Left ventricle myocardium inferior (tissue), 1 donor: ENCODE data around the gene FOXD1. TPM values are rescaled to one million over a fixed set of nuclear protein-coding genes. Genes with fewer than 3 reads are reported as not detected.

Source experiments
- DNase-seq: peaks from one replicate; pipeline ENCODE4 v3.0.0-alpha.2; 2020
- H3K27ac ChIP-seq: fragments of 200-600 bp; replicated peaks from 2 replicates; pipeline ENCODE4 v1.8.0; 2021
- H3K27me3 ChIP-seq: fragments of 200-600 bp; 2 replicates; pipeline ENCODE4 v1.8.0; 2021; ENCODE audit warnings: low read depth
- H3K36me3 ChIP-seq: fragments of 200-600 bp; 2 replicates; pipeline ENCODE4 v1.8.0; 2021
- H3K4me1 ChIP-seq: fragments of 200-600 bp; 2 replicates; pipeline ENCODE4 v1.8.0; 2021
- H3K4me3 ChIP-seq: fragments of 200-600 bp; 2 replicates; pipeline ENCODE4 v1.8.0; 2021; ENCODE audit warnings: mild to moderate bottlenecking, moderate library complexity
- H3K9me3 ChIP-seq: fragments of 200-600 bp; replicated peaks from 2 replicates; pipeline ENCODE4 v1.8.0; 2021
- intact Hi-C: fragments of 100-400 bp; cut with micrococcal nuclease; formaldehyde crosslinking; loops from one replicate; pipeline ENCODE4 v1.11.0; 2022
- total RNA-seq: library from RNA; stranded (reverse); fragmentation: NEBNext Ultra II Directional; extraction: Animal tissue kit (Norgen Biotek cat#: 25700); gene quantifications from one replicate; pipeline ENCODE4 v1.2.1, GENCODE V29; 2021
- TF ChIP-seq, protein P1 (sequence below): fragments of 200-600 bp; IDR thresholded peaks from 2 replicates; pipeline ENCODE4 v1.8.0; 2021; ENCODE audit warnings: antibody characterized with exemption, mild to moderate bottlenecking, borderline replicate concordance
- donor health status: DM: no; HTN: yes; CAD: no; lungs with severe emphysema.

FOXD1 gene
- total RNA-seq, 1 donor from 2014 or later = 0.19 TPM

DNA sequence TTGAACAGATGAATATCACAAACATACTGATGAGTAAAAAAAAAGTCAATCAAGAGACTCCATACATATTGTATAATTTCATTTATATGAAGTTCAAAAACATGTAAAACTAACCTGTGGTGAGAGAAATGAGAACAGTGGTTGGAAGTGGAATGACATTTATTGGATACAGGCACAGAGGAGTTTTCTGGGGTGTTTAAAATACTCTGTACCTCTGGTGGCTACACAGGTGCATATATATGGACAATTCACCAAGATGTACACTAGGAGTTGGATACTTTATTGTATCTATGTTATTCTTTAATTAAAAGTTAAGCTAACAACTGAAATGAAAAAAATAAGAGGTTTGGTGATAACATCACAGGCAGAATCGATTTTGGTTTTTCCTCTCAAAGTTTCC is 14.1 kb downstream of the FOXD1 start:
- Histone ChIP-seq H3K9me3 (no peaks in the 10 kb centered on the region), H3K27me3 (peaks cover 99% of the 10 kb centered on the region), H3K36me3 (no peaks in the 10 kb centered on the region), H3K27ac (no peak overlapping the region), H3K4me3 (no peak overlapping the region), H3K4me1 (peaks cover 15% of the 10 kb centered on the region)
- intact Hi-C loops = no loop called here
- DNase-seq = no peak
- TF ChIP-seq, protein P1, sequence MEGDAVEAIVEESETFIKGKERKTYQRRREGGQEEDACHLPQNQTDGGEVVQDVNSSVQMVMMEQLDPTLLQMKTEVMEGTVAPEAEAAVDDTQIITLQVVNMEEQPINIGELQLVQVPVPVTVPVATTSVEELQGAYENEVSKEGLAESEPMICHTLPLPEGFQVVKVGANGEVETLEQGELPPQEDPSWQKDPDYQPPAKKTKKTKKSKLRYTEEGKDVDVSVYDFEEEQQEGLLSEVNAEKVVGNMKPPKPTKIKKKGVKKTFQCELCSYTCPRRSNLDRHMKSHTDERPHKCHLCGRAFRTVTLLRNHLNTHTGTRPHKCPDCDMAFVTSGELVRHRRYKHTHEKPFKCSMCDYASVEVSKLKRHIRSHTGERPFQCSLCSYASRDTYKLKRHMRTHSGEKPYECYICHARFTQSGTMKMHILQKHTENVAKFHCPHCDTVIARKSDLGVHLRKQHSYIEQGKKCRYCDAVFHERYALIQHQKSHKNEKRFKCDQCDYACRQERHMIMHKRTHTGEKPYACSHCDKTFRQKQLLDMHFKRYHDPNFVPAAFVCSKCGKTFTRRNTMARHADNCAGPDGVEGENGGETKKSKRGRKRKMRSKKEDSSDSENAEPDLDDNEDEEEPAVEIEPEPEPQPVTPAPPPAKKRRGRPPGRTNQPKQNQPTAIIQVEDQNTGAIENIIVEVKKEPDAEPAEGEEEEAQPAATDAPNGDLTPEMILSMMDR = no peak

DNA sequence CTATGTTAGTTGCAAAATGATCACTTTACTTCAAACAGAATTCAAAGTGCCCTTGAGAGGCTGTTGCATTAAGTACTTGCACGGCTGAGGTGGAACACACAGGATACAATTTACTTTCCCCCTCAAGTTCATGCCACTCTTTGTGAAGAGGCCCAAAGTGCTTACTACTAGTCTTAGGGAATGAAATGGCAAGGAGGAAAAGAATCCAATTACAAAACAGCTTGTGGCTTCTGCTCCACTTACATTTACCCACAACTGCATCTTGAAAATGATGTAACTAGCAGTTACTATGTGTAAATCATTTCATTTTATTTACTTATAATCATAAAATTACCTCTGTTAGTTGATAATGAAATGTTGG is 14.6 kb downstream of the FOXD1 start:
- Histone ChIP-seq H3K9me3 (no peaks in the 10 kb centered on the region), H3K27me3 (peaks cover 99% of the 10 kb centered on the region), H3K4me3 (no peak overlapping the region), H3K36me3 (no peaks in the 10 kb centered on the region), H3K4me1 (peaks cover 15% of the 10 kb centered on the region), H3K27ac (no peak overlapping the region)
- DNase-seq = no peak
- TF ChIP-seq, protein P1 = no peak
- intact Hi-C loops = no loop called here

DNA sequence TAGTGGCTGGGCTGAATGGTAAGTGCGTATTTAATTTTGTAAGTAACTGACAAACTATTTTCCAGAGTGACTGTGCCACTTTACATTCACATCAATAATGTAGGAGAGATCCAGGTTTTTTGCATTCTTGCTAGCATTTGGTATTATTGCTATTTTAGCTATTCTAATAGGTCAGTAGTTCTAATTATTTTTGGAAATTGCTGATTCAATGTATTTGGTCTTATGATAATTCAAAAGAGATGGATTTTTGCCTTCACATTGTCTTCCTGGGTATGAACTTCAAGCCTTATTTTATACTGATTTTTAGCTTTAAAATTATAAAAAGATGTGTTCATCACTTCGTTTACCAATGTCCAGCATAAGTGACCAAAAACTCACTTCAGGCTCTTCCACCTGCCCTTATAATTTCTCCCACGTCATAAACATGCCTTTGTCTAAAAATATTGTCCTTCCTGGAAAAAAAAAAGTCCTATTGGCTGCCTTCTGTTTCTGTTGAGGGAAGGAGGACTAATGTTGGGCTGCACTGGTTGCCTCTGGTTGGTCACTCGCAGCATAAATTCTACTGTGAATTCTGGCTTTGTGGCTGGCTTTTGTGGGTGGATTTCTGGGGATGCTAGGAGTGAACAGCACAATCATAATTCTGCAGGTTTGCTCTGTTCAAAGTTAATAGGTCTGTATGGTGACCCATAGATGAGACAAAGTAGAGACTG is 15.2 kb downstream of the FOXD1 start:
- intact Hi-C loops = no loop called here
- H3K4me1 ChIP-seq = peaks cover 15% of the 10 kb centered on the region
- no peaks in the 10 kb centered on the region for H3K36me3 ChIP-seq
- no peaks in the 10 kb centered on the region for H3K9me3 ChIP-seq
- H3K4me3 ChIP-seq = no peak overlapping the region
- TF ChIP-seq, protein P1 = no peak
- DNase-seq = no peak
- H3K27ac ChIP-seq = no peak overlapping the region
- H3K27me3 ChIP-seq = peaks cover 99% of the 10 kb centered on the region

DNA sequence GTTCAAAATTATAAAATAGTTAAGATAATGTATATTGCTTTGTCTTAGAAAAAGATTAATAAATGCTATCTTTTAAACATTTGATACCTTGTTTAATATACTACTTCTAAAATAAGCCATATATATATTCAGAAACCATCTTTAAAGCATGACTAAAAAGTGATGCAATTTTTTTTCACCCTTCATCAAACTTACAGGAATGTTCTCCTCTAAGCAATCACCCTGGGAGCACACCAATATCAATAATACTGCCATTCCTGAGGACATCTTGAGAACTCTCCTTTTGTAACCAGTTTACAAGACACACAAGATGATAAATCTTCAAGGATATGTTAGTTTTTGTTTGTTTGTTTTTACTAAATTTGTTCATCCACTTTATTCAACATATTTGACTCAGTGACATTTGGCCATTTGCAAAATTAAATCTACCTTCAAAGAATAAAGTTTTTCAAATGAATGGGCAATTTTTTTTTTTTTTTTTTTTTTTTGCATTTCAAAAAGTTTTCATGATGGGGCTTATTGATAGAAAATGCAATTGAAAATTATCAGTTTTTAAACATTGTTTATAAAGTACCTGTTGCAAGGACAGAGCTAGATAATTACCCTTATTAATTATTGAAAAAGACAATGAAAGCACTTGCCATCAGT is 17.2 kb downstream of the FOXD1 start:
- TF ChIP-seq, protein P1 = no peak
- no peak overlapping the region for H3K27ac ChIP-seq
- H3K4me1 ChIP-seq = peaks cover under 1% of the 10 kb centered on the region
- no peak for DNase-seq
- intact Hi-C loops = no loop called here
- no peaks in the 10 kb centered on the region for H3K36me3 ChIP-seq
- H3K27me3 ChIP-seq = peaks cover 99% of the 10 kb centered on the region
- H3K4me3 ChIP-seq = no peak overlapping the region
- H3K9me3 ChIP-seq = no peaks in the 10 kb centered on the region

DNA sequence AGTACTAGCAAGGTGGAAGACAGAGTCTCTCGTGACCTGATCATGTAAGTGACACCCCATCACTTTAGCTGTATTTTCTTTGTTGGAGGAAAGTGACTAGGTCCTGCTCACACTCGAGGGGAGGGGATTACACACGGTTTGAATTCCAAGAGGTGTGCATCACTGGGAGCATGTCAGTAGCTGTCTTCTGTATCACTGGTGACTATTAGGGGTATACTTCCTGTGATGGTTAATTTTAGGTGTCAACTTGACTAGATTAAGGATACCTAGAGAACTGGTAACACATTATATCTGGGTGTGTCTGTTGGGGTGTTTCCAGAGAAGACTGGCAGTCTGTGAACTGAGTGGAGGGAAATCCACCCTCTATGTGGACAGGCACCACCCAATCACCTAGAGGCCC is 22.5 kb downstream of the FOXD1 start:
- intact Hi-C loops = no loop called here
- Histone ChIP-seq H3K4me1 (no peaks in the 10 kb centered on the region), H3K9me3 (no peaks in the 10 kb centered on the region), H3K36me3 (no peaks in the 10 kb centered on the region), H3K27me3 (peaks cover 99% of the 10 kb centered on the region), H3K4me3 (no peak overlapping the region), H3K27ac (no peak overlapping the region)
- no peak for DNase-seq
- TF ChIP-seq, protein P1 = no peak
